HepG2 (cell line): Measurements from ENCODE around the gene RNPEPL1. TPM values are rescaled to one million over a fixed set of nuclear protein-coding genes. Genes with fewer than 3 reads are reported as not detected.

Experiments used
- ARID4A ChIP-seq: sonication (generic); formaldehyde crosslinking; IDR thresholded peaks from 2 replicates; pipeline ENCODE4 v1.5.0; 2020; ENCODE audit warnings: mild to moderate bottlenecking, missing genetic modification reagents, borderline replicate concordance
- ATF3 ChIP-seq: sonication (generic); formaldehyde crosslinking; IDR thresholded peaks from 2 replicates; pipeline ENCODE4 v1.4.0; 2020; ENCODE audit warnings: missing genetic modification reagents
- ATM ChIP-seq: fragments of 450-650 bp; IDR thresholded peaks from 2 replicates; pipeline ENCODE4 v1.7.1; 2017; ENCODE audit warnings: mild to moderate bottlenecking, borderline replicate concordance
- BORCS8-MEF2B ChIP-seq: sonication (generic); formaldehyde crosslinking; IDR thresholded peaks from 2 replicates; pipeline ENCODE4 v1.8.0; 2022; ENCODE audit warnings: mild to moderate bottlenecking, missing genetic modification reagents
- CERS6 ChIP-seq: sonication (generic); formaldehyde crosslinking; IDR thresholded peaks from 2 replicates; pipeline ENCODE4 v1.5.0; 2020; ENCODE audit warnings: missing genetic modification reagents
- CHCHD3 ChIP-seq: sonication (generic); formaldehyde crosslinking; IDR thresholded peaks from 2 replicates; pipeline ENCODE4 v1.8.0; 2022; ENCODE audit warnings: mild to moderate bottlenecking, missing genetic modification reagents, moderate library complexity
- DPF2 ChIP-seq: sonication (generic); formaldehyde crosslinking; IDR thresholded peaks from 2 replicates; pipeline ENCODE4 v1.4.0; 2020; ENCODE audit warnings: mild to moderate bottlenecking, low read depth, missing genetic modification reagents, borderline replicate concordance
- EHMT2 ChIP-seq: fragments of 200-600 bp; sonication (generic); IDR thresholded peaks from 2 replicates; pipeline ENCODE4 v1.7.0; 2017; ENCODE audit warnings: antibody characterized with exemption, low read depth, low read length, borderline replicate concordance
- JUNB ChIP-seq: sonication (generic); formaldehyde crosslinking; IDR thresholded peaks from 2 replicates; pipeline ENCODE4 v1.8.0; 2022; ENCODE audit warnings: missing genetic modification reagents, mild to moderate bottlenecking, borderline replicate concordance
- MAZ ChIP-seq, 2 experiments: sonication (generic) in 1 of 2; formaldehyde crosslinking in 1 of 2; IDR thresholded peaks; 2 replicates each; pipeline versions ENCODE4 v1.5.0 to v1.6.1; 2012 to 2020; ENCODE audit warnings: low read depth in 2 of 2, mild to moderate bottlenecking in 2 of 2, borderline replicate concordance in 1 of 2, improper control_type of control experiment in 1 of 2, low read length in 1 of 2, missing genetic modification reagents in 1 of 2, moderate library complexity in 1 of 2
- MXD4 ChIP-seq: IDR thresholded peaks from 2 replicates; pipeline ENCODE4 v1.6.1; 2016; ENCODE audit warnings: mild to moderate bottlenecking, missing biosample characterization, missing genetic modification reagents
- NCOA5 ChIP-seq: sonication (generic); formaldehyde crosslinking; IDR thresholded peaks from 2 replicates; pipeline ENCODE4 v1.4.0; 2020; ENCODE audit warnings: missing genetic modification reagents
- PBX3 ChIP-seq: sonication (generic); formaldehyde crosslinking; IDR thresholded peaks from 2 replicates; pipeline ENCODE4 v1.8.1; 2023; ENCODE audit warnings: missing genetic modification reagents, inconsistent platforms, borderline replicate concordance
- SRSF1 ChIP-seq: fragments of 200-400 bp; formaldehyde crosslinking; optimal IDR thresholded peaks from 2 replicates; pipeline ENCODE3; 2017; ENCODE audit warnings: mild to moderate bottlenecking, low read depth, low read length, moderate library complexity
- TCF7 ChIP-seq: sonication (generic); IDR thresholded peaks from 2 replicates; pipeline ENCODE4 v1.6.1; 2016; ENCODE audit warnings: antibody characterized with exemption, low read depth
- ZBTB34 ChIP-seq: sonication (generic); formaldehyde crosslinking; IDR thresholded peaks from 2 replicates; pipeline ENCODE4 v1.8.0; 2022; ENCODE audit warnings: mild to moderate bottlenecking, missing genetic modification reagents
- ZBTB7B ChIP-seq: sonication (generic); formaldehyde crosslinking; IDR thresholded peaks from 2 replicates; pipeline ENCODE4 v1.4.0; 2020; ENCODE audit warnings: missing genetic modification reagents
- ZNF761 ChIP-seq: sonication (generic); formaldehyde crosslinking; conservative IDR thresholded peaks from 2 replicates; pipeline ENCODE4 v1.4.0; 2020; ENCODE audit warnings: mild to moderate bottlenecking, missing genetic modification reagents
- polyA plus RNA-seq, 8 experiments: library from polyadenylated mRNA; depleted of rRNA in 3 of 8; stranded (reverse) in 7 of 8; unstranded in 1 of 8; fragments of >200 nt; fragmentation: Illumina TruSeq in 4 of 8; extraction: Trizol in 4 of 8; gene quantifications; 2 replicates each; pipeline versions ENCODE4 v1.2.1 to v1.2.3, GENCODE V29; 2011 to 2016; ENCODE audit warnings: low read depth in 4 of 8, missing spikeins in 1 of 8, mixed read lengths in 1 of 8; ENCODE audit not compliant: insufficient read depth in 1 of 8
- total RNA-seq, 5 experiments: library from RNA; depleted of rRNA; stranded (reverse); fragments of >200 nt; fragmentation: Illumina TruSeq; extraction: Trizol; gene quantifications; 2 replicates each; pipeline ENCODE4 v1.2.3, GENCODE V29; 2016; ENCODE audit warnings: low read depth in 1 of 5

Gene RNPEPL1
- total and polyA plus RNA-seq, 2 of the 13 experiments (the other 11 are each of a cell fraction or from before 2014, with no cell fraction given) = 13.0 to 18.0 TPM

DNA sequence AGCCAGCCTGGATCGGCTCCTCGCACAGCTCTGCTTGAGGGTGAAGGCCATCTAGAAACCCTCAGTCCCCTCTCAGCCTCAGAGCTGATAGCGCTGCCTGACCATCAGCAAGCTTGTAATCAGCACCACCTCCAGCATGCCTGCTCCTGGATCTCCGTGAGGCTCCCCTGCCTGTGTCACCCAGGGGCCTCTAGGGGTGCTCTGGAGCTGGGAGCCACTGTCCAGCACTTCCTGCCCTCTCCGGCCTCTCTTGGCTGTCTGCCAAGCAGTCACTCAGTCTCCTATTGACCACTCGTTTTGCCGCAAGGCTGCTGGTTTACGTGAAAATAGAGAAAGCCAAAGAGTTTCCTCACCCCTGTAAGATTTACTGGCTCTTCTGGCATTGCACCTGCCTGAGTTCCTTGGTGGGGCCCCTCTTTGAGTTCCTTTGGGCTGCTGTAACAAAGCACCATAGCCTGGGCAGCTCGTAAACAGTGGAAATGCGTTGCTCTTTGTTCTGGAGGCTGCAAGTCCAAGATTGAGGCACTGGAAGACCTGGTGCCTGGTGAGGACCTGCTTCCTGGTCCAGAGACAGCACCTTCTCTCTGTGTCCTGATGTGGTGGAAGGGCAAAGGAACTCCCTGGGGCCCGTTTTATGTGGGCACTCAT is 36.1 kb downstream of the RNPEPL1 start (continued):
- no peak for TF ChIP-seq CERS6 (CRISPR knock-in tag)
- TF ChIP-seq ZBTB34 (CRISPR knock-in tag) = 0 out of 2 replicates have a peak, but pooled peaks have one; percentile 41
- TF ChIP-seq BORCS8-MEF2B (CRISPR knock-in tag) = no peak; the same call in 1 of the 2 replicates
- no peak; the same call in 1 of the 2 replicates for TF ChIP-seq EHMT2
- no peak; the same call in 1 of the 2 replicates for TF ChIP-seq ZNF761
- TF ChIP-seq MAZ (IDR thresholded peaks at IDR 0.05; ENCODE audit: borderline replicate concordance, low read depth, low read length) = peak; percentile 58; the same call in 1 of the 2 replicates
- TF ChIP-seq MAZ (CRISPR knock-in tag; IDR thresholded peaks at IDR 0.05; ENCODE audit: low read depth) = peak; percentile 11; the same call in 1 of the 2 replicates
- no peak for TF ChIP-seq TCF7
- no peak for TF ChIP-seq ATM
- TF ChIP-seq JUNB = no peak
- no peak for TF ChIP-seq SRSF1
- no peak; the same call in none of the 2 replicates for TF ChIP-seq DPF2 (CRISPR knock-in tag)
- peak; percentile 66; the same call in 1 of the 2 replicates for TF ChIP-seq ARID4A (CRISPR knock-in tag)
- TF ChIP-seq NCOA5 (CRISPR knock-in tag) = no peak
- TF ChIP-seq ZBTB7B (CRISPR knock-in tag) = no peak
- peak; percentile 69 for TF ChIP-seq MXD4 (CRISPR knock-in tag)
- no peak for TF ChIP-seq PBX3 (CRISPR knock-in tag)
- peak; percentile 25; the same call in 1 of the 2 replicates for TF ChIP-seq ATF3 (CRISPR knock-in tag)
- TF ChIP-seq CHCHD3 = no peak
